K562 (cell line): ENCODE data around the gene MYO1H. TPM values are rescaled to one million over a fixed set of nuclear protein-coding genes. Genes with fewer than 3 reads are reported as not detected.

ENCODE experiments used
- ARID2 ChIP-seq: fragments of 450-650 bp; IDR thresholded peaks from 2 replicates; pipeline ENCODE4 v1.6.1; 2017; ENCODE audit warnings: antibody characterized with exemption, mild to moderate bottlenecking
- IRF1 ChIP-seq: sonication (generic); formaldehyde crosslinking; IDR thresholded peaks from 2 replicates; pipeline ENCODE4 v1.8.0; 2022; ENCODE audit warnings: missing genetic modification reagents, mild to moderate bottlenecking, borderline replicate concordance
- SUPT5H ChIP-seq: fragments of 450-650 bp; IDR thresholded peaks from 2 replicates; pipeline ENCODE4 v1.6.1; 2016
- ZBTB40 ChIP-seq, 2 experiments: fragments of 450-650 bp in 1 of 2; sonication (generic) in 1 of 2; formaldehyde crosslinking in 1 of 2; IDR thresholded peaks; 2 replicates each; pipeline versions ENCODE4 v1.7.1 to v1.9.0; 2016 to 2022; ENCODE audit warnings: inconsistent platforms in 1 of 2, mild to moderate bottlenecking in 1 of 2, missing genetic modification reagents in 1 of 2
- polyA plus RNA-seq, 8 experiments: library from polyadenylated mRNA; depleted of rRNA in 4 of 8; stranded (reverse) in 5 of 8; unstranded in 3 of 8; fragments of >200 nt; fragmentation: Nextera tagmentation in 2 of 8; fragmentation: Illumina TruSeq in 1 of 8; extraction: Ambion mirVana in 2 of 8; extraction: Trizol in 1 of 8; gene quantifications; 2 replicates each; pipeline versions ENCODE4 v1.2.1 to v1.2.3, GENCODE V29; 2011 to 2014; ENCODE audit warnings: inconsistent platforms in 1 of 8, missing spikeins in 1 of 8
- total RNA-seq, 7 experiments: library from RNA; depleted of rRNA in 6 of 7; stranded (reverse); fragments of >200 nt in 6 of 7; fragmentation: Illumina TruSeq in 2 of 7; extraction: Trizol in 2 of 7; gene quantifications; 2 replicates each; pipeline versions ENCODE4 v1.2.1 to v1.2.3, GENCODE V29; 2011 to 2021; ENCODE audit warnings: low replicate concordance in 1 of 7
- TF ChIP-seq, protein P1 (sequence below): IDR thresholded peaks from 3 replicates; pipeline ENCODE4 v1.6.1; 2011; ENCODE audit warnings: borderline replicate concordance, mild to moderate bottlenecking; ENCODE audit not compliant: insufficient read length, insufficient read depth

The MYO1H gene
- total and polyA plus RNA-seq, 9 of the 15 experiments (the other 6 are each of a cell fraction or from before 2014, with no cell fraction given) = not detected

DNA sequence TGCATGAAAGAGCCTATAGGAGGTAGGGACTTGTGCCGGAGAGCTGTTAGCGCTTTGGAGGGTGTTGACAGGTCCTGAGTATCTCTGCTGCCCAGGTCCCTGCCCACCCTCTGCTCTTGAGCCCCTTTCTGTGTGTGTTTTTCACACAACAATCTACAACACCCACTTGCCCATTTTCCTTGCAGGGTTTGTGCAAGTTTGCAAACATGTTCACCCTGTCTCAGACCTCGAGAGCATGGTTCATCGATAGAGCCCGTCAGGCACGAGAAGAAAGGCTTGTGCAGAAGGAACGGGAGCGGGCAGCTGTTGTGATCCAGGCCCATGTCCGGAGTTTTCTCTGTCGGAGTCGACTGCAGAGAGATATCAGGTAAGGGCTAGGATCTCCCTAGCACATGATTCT is 135.6 kb downstream of the MYO1H start (continued):
- TF ChIP-seq ZBTB40 (IDR thresholded peaks at IDR 0.05) (no peak), ZBTB40 (CRISPR knock-in tag; IDR thresholded peaks at IDR 0.05) (no peak), IRF1 (CRISPR knock-in tag) (no peak), ARID2 (no peak), SUPT5H (no peak)
- TF ChIP-seq, protein P1, sequence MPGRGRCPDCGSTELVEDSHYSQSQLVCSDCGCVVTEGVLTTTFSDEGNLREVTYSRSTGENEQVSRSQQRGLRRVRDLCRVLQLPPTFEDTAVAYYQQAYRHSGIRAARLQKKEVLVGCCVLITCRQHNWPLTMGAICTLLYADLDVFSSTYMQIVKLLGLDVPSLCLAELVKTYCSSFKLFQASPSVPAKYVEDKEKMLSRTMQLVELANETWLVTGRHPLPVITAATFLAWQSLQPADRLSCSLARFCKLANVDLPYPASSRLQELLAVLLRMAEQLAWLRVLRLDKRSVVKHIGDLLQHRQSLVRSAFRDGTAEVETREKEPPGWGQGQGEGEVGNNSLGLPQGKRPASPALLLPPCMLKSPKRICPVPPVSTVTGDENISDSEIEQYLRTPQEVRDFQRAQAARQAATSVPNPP = no peak
